DMS114 treated with DMSO at 0.1 percent for 48 hours (cell line): ENCODE data around the gene USH2A.
A peak's percentile ranks its signal among the peaks of the same experiment; 100 is the strongest.

Experiments
- DNase-seq: peaks from one replicate; lab custom pipeline; 2025; ENCODE audit not compliant: unreplicated experiment; lab: John Stamatoyannopoulos, UW

Gene USH2A

GRCh38 chr1:215728169-215728568, 695.1 kb downstream of the USH2A start:
- no peak for DNase-seq

GRCh38 chr1:215720126-215720525, 703.1 kb downstream of the USH2A start:
- DNase-seq, result no peak

- no peak for DNase-seq
These were observed 703.7 kb downstream of the USH2A start for GRCh38 chr1:215719552-215719951.

GRCh38 chr1:215718575-215719287, 704.5 kb downstream of the USH2A start:
- no peak for DNase-seq

GRCh38 chr1:215717677-215718426, 705.4 kb downstream of the USH2A start:
- no peak for DNase-seq

- no peak for DNase-seq
These were observed 712.4 kb downstream of the USH2A start for GRCh38 chr1:215710899-215711225.

GRCh38 chr1:215710036-215710898, 713.0 kb downstream of the USH2A start:
- DNase-seq, result peak; percentile 8

- no peak for DNase-seq
These were observed 719.0 kb downstream of the USH2A start for GRCh38 chr1:215704089-215704860.

- no peak for DNase-seq
These were observed 741.0 kb downstream of the USH2A start for GRCh38 chr1:215682232-215682631.

- DNase-seq, result no peak
These were observed 742.2 kb downstream of the USH2A start for GRCh38 chr1:215681041-215681440.

GRCh38 chr1:215679231-215679630, 744.0 kb downstream of the USH2A start:
- DNase-seq, result no peak

- DNase-seq, result no peak
These were observed 746.1 kb downstream of the USH2A start for GRCh38 chr1:215677112-215677511.

GRCh38 chr1:215673943-215674342, 749.3 kb downstream of the USH2A start:
- no peak for DNase-seq

- no peak for DNase-seq
These were observed 750.8 kb downstream of the USH2A start for GRCh38 chr1:215672482-215672881.

GRCh38 chr1:215669806-215670491, 753.3 kb downstream of the USH2A start:
- DNase-seq, result no peak

- DNase-seq, result no peak
These were observed 755.5 kb downstream of the USH2A start for GRCh38 chr1:215667761-215668160.

GRCh38 chr1:215665215-215665614, 758.0 kb downstream of the USH2A start:
- no peak for DNase-seq

GRCh38 chr1:215661033-215661432, 762.2 kb downstream of the USH2A start:
- DNase-seq, result no peak

- no peak for DNase-seq
These were observed 763.0 kb downstream of the USH2A start for GRCh38 chr1:215660259-215660658.

GRCh38 chr1:215657047-215657446, 766.2 kb downstream of the USH2A start:
- DNase-seq, result no peak
